Measurements from ENCODE around the gene NFIA.

Gene NFIA

GRCh38 chr1:61215676-61216289, 133.4 kb downstream of the NFIA start:
- DNase-seq (ENCODE audit: low read depth): no peak

DNA sequence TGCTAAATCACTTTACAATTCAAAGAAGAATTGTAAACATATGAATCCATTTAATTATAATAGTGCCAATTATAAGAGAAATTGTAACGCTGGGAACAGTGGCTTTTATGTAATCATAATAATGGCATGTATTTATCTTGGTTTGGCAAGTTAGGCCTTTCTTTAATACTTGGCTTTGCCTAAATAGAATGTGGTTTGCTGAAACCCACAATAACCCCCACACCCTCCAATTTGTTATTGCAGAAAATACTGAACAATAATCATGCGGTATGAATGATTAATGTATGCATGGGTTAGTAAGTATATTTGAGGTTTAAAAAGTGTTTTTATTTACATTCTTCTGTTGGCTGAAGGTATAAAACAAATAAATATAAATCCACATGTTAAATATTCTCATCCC, 138.2 kb downstream of the NFIA start:
- DNase-seq (ENCODE audit: low read depth): no peak

- no peak for DNase-seq (ENCODE audit: low read depth)
Measured at GRCh38 chr1:61221642-61222041, 139.3 kb downstream of the NFIA start.

DNA sequence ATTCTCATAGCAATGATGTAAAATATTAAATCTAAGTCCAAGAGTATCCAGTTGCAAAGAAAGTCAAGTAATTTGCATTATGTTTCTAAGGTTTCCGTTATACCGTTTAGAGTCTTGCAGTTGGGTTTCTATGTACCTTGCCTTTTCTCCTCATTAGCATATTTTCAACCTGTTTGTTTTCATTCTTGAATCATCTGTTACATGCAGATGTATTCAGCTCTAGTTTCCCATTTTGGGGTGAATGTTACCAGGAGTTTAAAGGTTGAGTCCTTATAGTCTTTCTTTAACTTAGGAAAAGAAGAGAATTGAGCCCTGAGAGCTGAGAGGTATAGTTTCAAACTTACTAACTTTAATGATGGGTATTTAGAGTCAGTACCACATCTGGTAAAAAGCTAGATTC, 139.9 kb downstream of the NFIA start:
- DNase-seq (ENCODE audit: low read depth): no peak

- no peak for DNase-seq (ENCODE audit: low read depth)
Measured at GRCh38 chr1:61223140-61223539, 140.8 kb downstream of the NFIA start.

DNA sequence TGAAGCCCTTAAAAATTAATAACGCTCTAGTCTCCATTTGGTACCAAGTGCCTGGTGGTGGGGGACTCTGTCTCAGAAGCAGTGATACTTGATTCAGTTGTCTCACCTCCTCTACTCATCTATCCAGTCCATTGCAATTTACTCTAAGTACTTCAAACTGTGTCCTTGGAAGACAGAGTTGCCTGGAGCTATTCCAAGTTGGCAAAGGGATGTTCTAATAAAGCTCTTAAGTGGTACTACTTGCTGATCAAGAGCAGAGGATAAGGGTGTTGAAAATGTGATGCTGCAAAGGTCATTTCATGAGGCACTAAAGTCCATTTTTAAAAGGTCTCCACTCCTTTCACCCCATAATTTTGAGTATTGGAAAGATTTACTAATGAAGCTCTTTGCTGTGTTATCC, 142.2 kb downstream of the NFIA start:
- no peak for DNase-seq (ENCODE audit: low read depth)

GRCh38 chr1:61225478-61225877, 143.1 kb downstream of the NFIA start:
- DNase-seq (ENCODE audit: low read depth): no peak

GRCh38 chr1:61226791-61227567, 144.6 kb downstream of the NFIA start:
- DNase-seq (ENCODE audit: low read depth): no peak

GRCh38 chr1:61227857-61228550, 145.6 kb downstream of the NFIA start:
- DNase-seq (ENCODE audit: low read depth): no peak

DNA sequence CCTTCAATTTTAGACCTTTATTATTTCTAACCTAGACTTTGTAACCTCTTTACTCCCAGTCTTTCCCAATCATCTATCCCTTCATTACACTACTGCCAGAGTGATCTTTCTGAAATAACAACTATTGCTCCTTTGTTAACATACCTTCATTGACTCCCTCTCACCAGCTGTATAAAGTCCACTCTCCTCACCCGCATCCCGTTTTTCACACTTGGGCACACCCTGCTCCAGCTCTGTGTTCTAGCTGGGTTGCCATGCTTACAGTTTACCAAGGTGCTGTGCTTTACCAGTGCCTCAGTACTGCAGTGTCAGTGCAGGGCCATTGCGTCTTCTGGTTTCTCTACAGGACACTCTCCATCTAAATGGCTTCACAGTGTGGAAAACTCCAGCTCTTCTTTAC, 148.2 kb downstream of the NFIA start:
- no peak for DNase-seq (ENCODE audit: low read depth)

GRCh38 chr1:61231795-61232194, 149.4 kb downstream of the NFIA start:
- no peak for DNase-seq (ENCODE audit: low read depth)

GRCh38 chr1:61233121-61233660, 150.8 kb downstream of the NFIA start:
- no peak for DNase-seq (ENCODE audit: low read depth)

GRCh38 chr1:61234587-61234919, 152.2 kb downstream of the NFIA start:
- no peak for DNase-seq (ENCODE audit: low read depth)

- no peak for DNase-seq (ENCODE audit: low read depth)
Measured at GRCh38 chr1:61237147-61237546, 154.8 kb downstream of the NFIA start.

- no peak for DNase-seq (ENCODE audit: low read depth)
Measured at GRCh38 chr1:61237659-61238358, 155.4 kb downstream of the NFIA start.

GRCh38 chr1:61238359-61238665, 156.0 kb downstream of the NFIA start:
- DNase-seq (ENCODE audit: low read depth): no peak

- DNase-seq (ENCODE audit: low read depth): no peak
Measured at GRCh38 chr1:61240878-61241277, 158.5 kb downstream of the NFIA start.

DNA sequence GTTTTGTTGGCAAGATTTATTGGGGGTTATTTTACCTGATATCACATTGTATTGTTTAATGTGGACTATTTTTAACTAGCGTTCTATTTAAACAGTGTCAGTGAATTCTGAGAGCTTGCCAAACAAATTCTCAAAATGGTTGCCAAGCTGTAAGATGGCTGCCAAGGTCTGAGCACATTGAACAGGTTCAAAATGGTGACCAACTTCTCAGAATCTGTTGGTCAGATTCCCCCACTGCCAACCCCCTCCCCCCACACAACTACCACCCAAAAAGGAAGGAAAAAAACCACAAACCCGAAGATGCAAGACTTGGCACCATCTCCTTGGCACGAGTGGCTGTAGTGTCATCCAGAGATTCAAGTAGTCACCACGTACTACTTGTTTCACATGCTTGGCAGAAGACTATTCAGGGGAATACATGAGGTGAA, 159.1 kb downstream of the NFIA start:
- no peak for DNase-seq (ENCODE audit: low read depth)

DNA sequence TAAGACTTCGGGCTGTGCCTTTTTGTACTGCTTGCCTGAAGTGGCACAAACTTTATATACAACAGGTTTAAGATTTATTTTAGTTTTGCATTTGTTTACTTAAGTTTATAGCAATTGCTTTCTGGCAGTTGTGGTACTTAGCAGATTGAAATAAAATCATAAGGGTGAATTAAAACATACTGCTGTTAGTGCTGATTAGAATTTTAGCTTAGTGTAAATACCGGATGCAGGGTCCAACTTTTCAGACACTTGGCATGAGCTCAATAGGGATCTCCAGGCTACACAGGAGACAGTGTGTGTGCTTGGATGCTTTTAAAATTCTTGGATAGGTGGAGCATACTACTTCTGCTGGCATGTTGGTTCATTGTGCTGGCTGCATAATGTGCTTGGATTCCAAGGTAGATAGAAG, 159.6 kb downstream of the NFIA start:
- no peak for DNase-seq (ENCODE audit: low read depth)

DNA sequence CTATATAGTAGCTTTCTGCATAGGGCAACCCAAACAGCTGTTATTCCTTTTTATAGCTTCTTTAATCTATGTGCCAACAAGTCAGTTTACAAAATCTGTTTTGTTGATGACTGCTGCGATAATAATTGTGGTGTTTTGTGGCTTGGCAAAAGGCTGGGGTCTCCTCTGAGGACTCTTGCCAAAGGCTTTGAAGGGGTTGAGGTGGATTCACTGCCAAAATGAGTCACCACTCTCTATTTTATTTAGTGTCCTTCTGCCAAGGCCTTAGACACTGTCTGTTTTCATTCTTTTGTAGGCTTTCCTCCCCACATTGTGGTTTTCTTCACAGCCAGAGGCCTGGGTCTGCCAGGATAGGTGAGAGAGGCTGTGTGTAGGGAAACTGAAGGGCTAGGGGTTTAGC, 161.8 kb downstream of the NFIA start:
- DNase-seq (ENCODE audit: low read depth): no peak

DNA sequence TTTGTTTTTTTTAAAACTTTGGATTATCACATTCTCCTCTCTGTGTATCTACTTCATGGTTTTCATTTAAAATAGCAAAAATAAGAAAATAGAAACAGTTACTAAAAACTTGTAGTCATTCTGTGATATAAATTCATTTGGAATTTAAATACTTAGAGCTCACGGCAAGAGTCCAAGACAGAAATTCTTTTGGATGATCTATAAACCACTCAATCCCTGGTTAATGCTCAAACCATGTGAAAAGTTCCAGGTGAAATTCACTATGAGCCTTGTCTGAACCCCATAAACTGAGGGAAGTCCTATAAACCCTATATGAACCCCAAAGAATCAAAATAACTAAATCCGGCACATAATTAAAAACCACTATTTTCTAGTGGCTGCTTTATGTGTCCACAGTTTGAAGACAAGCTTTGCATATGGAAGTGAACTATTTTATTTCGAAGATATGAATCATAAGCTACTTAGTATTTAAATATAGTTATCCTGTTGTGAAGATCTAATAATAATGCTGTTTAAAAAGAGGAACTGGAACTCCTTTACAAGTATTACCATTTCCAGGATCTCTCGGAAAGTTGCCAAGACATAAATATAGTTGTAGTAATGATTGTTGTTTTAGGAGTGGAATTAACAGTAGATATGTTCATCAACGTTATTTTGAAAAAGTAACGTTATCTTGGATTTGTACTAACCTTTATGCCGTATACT, 163.5 kb downstream of the NFIA start:
- DNase-seq (ENCODE audit: low read depth): no peak

Measured in CMK (cell line).